ENCODE measurements around the gene GPT2.
"Not testable (repeated sequence)": the region's sequence is repeated elsewhere in the genome, so short reads cannot be mapped to it uniquely, and the experiment has no call there.

Gene GPT2

DNA sequence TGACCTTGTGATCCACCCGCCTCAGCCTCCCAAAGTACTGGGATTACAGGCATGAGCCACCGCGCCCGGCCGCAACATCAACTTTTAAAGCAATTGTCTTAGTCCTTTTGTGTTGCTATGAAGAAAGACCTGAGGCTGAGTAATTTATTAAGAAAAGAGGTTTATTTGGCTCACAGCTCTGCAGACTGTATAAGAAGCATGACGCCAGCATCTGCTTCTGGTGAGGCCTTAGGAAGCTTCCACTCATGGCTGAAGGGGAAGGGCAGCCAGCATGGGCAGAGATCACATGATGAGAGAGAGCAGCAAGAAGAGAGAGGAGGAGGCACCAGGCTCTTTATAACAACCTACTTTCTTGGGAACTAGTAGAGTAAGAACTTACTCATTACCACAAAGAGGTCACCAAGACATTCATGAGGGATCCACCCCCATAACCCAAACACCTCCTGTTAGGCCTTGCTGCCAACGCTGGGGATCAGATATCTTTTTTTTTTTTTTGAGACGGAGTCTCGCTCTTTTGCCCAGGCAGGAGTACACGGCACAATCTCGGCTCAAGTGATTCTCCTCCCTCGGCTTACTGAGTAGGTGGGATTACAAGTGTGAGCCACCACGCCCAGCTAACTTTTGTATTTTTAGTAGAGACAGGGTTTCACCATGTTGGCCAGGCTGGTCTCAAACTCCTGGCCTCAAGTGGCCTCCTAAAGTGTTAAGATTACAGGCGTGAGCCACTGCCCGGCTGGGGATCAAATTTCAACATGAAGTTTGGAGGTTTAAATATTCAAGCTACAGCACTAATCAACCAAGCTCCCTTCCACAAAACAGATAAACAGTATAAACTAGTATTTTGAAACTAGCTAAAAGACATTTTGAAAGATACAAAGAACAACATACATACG lies 21.4 kb upstream of the GPT2 start:
- no peak for DNase-seq

DNA sequence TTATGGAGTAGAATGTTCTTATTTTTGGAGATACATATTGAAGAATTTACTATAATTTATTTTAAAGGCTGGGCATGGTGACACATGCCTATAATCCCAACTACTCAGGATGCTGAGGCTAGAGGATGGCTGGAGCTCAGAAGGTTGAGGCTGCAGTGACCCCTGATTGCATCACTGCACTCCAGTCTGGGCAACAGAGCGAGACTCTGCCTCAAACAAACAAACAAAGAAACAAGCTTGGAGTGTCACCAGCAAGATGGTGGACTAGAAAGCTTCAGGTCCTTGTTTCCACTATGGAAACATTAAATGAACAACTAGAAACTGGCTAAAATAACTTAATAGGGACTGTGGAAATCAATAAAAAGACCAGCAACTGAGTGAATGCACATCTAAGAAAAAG lies 17.9 kb upstream of the GPT2 start:
- no peak for DNase-seq

DNA sequence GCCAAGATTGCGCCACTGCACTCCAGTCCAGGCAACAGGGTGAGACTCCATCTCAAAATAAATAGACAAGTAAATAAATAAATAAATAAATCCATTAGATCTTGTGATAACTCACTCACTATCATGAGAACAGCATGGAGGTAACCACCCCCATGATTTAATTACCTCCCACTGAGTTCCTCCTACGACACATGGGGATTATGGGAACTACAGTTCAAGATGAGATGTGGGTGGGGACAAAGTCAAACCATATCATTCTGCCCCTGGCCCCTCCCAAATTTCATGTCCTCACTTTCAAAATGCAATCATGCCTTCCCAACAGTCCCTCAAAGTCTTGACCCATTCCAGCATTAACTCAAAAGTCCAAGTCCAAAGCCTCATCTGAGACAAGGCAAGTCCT lies 16.7 kb upstream of the GPT2 start:
- not testable (repeated sequence) for DNase-seq

DNA sequence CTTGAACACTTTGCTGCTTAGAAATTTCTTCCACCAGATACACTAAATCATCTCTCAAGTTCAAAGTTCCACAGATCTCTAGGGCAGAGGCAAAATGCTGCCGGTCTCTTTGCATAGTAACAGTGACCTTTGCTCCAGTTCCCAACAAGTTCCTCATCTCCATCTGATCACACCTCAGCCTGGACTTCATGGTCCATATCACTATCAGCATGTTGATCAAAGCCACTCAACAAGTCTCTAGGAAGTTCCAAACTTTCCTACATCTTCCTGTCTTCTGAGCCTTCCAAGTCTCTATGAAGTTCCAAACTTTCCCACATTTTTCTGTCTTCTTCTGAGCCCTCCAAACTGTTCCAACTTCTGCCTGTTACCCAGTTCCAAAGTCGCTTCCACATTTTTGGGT lies 15.3 kb upstream of the GPT2 start:
- not testable (repeated sequence) for DNase-seq

DNA sequence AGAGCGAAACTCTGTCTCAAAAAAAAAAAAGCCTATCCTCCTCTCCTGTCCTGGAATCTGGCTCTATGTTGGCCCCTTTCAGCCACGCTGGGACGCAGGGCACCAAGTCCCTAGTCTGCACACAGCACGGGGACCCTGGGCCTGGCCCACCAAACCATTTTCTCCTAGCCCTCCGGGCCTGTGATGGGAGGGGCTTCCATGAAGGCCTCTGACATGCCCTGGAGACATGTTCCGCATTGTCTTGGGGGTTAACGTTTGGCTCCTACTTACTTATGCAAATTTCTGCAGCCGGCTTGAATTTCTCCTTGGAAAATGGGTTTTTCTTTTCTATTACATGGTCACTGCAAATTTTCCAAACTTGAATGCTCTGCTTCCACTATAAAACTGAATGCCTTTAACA lies 12.6 kb upstream of the GPT2 start:
- no peak for DNase-seq

DNA sequence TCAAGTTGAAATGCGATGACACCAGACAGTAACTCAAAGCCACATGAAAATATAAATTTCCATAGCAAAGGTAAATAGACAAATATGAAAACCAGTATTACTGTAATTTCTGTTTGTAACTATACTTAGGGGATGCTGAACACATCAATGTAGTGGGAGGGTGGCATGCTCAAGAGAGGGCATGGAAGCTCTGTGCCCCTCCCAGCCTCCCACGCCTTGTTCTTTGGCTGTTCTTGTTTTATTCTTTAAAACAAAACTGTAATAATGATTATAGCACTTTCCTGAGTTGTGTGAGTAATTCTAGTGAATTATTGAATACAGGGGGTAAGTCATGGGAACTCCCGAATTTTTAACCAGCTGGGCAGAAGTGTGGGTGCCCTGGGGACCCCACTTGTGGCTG lies 11.0 kb upstream of the GPT2 start:
- DNase-seq: no peak

DNA sequence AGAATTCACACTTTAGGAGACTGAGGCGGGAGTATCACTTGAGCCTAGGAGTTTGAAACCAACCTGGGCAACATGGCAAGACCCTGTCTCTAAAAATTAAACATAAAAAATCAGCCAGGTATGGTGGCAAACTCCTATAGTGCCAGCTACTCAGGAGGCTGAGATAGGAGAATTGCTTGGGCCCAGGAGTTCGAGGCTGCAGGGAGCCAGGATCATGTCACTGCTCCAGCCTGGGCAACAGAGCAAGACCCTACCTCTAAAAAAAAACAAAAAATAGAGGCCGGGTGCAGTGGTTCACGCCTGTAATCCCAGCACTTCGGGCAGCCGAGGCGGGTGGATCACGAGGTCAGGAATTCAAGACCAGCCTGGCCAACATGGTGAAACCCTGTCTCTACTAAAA lies 8.9 kb upstream of the GPT2 start:
- no peak for DNase-seq

DNA sequence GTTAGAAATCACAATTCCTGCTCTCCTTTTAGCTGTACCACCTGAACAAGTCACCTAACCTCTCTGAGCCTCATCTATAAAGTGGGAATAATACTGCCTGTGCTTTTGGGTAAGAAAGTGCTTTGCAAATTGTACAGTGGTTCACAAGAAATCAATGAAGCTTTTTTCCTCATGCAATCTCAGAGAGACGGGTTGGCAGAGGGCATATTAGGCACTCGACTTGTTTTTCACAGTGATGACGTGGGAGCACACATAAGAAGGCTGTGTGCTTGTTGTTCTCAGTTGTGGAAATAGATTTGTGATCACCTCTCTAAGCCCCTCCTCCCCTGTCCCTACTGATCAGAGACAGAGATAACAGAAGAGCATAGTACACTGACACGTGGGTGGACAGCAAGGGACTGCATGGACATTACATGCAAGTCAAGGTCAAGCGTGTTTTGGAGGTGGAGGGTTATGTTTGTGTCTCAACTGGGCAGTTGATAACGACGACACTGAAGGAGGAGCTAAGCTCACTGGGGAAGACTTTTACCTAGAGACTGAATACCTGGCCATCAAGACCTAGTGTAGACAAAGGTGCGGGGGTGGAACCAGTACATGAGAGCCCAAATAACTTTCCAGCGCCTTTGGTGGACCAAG lies 1.7 kb upstream of the GPT2 start:
- no peak for DNase-seq

DNA sequence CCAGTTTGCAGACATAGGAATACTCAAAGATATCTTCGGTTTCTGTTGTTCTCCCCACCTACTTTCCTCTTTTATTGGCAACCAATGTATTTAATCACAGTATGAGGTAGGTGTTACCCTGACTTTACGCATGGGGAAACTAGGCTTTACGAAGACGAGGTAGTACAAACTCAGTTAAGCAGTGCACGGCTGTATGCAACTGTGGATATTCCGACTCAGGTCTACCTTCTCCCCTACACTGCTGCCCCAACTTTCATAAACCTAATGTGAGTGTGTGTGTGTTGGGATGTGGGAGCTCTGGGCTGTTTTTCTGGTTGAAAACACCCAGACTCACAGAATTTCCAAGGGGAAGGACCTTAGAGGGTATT lies 1.2 kb upstream of the GPT2 start:
- no peak for DNase-seq

DNA sequence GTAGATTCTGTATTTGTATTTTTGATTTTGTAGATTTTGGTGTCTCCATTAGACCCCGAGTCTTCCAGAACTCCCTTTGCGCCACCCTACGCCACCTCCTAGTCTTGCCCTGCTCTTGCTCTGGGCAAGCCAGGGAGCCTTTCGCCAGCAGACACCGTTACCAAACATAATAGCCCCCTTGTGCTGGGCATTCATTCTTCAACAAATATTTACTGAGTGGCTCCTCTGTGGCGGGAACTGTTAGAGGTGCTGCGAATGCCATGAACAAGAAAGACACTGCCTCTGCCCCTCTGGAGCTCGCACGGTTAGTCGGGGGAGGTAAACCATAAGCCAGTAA lies 841 bp upstream of the GPT2 start:
- DNase-seq: peak in 1 of 2 donors; percentile 27

DNA sequence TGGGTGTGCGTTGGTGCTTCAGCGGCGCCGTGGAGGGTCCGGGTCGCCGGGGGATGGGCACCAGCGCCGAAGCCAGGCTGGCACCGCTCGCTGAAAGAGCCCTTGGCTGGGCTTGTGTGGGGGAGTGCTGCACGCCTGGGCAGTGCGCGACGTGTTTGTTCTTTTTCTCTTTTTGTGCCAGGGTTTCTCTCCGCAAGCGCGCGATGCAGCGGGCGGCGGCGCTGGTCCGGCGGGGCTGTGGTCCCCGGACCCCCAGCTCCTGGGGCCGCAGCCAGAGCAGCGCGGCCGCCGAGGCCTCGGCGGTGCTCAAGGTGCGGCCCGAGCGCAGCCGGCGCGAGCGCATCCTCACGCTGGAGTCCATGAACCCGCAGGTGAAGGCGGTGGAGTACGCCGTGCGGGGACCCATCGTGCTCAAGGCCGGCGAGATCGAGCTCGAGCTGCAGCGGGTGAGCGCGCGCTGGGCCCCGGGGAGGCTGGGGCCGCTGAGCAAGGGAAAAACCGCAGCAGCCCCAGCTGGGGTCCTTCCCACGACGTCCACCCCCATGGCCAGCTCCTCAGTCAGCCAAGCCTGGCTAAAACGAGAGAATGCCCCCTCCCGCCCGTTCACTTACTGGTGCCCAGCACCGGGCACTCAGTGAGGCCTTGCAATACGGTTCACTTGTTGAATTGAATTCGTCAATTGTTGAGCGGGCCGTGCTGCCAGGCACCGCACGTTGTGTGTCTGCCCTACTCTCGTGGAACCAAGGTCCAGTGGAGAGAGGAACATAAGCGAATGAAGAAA lies 541 bp downstream of the GPT2 start:
- DNase-seq: peak in 1 of 2 donors; percentile 13

DNA sequence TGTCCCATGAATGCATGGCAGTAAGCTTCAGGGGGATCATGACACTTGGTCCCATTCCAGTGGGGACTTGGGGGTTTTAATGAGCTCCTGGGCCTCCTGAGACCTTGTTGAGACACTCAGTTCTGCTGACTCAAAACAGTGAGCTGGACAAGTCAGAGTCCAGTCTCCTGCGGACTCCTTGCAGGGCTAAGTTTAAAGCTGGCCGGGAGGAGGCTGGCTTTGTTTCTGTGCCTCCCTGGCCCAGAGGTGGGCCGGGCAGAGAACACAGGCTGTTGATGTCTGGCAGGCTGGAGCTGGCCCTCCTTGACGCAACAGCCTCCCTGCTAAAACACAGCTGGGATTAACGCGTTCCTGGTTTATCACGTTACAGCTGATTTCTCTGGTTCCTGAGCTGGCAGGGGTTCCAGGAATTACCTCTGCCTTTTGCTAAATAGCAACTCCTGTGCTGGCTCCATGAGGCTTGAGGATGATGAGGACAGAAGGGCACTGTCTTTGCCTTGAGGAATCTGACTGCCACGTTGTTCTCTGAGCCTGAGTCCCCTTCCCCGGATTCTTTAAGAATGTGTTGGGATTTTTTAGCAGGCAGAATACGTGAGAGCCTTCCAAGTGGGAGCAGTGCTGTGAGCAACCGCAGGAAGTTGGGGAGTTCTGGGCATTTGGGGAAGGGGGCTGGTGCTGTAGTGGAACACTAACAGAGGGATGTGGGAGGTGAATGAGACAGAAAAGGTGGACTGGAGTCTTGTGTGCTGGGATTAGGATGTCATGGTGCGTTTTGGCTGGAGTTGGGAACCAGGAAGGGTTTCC lies 2.0 kb downstream of the GPT2 start:
- DNase-seq: no peak

DNA sequence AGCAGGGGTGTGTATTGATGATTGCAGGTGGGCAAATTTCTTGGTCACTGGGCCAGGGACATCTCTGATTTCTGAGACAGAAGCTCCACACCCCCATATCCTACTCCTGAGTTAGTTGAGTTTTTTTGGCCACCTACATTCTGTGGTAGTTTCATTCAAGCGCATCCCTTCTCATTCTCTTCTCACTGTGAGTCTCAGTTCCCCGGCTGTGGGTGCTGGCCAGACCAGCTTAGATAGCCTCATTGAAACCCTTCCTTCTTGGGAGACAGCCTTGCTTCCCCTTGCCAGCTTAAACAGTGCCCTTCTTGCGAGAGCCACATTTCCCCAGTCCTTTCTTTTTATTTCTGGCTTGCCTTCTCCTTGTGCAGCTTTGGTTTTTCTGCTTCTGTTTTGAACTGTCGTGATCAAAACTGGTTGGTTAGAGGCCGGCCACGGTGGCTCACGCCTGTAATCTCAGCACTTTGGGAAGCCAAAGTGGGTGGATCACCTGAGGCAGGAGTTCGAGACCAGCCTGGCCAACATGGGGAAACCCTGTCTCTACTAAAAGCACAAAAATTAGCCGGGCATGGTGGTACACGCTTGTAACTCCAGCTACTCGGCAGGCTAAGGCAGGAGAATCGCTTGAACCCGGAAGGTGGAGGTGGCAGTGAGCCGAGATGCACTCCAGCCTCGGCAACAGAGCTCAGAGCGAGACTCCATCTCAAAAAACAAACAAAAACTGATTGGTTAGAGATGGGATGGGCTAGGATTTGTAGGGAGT lies 2.8 kb downstream of the GPT2 start:
- no peak for DNase-seq

DNA sequence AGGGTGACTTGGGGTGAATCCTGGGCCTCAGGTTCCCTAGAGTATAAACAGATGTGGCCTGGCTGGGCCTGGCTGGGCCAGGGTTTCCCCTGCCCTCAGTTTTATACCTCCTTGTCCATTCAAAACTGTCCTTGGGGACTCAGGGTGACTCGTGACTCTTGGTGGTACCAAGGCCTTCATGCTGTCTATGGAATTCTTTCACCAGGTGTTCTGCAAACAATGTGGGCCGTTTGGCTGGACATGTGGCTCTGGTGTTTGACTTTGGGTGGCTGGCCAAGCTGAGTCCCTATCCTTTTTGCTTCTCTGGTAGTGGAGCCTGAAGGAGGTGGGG lies 3.3 kb downstream of the GPT2 start:
- no peak for DNase-seq

DNA sequence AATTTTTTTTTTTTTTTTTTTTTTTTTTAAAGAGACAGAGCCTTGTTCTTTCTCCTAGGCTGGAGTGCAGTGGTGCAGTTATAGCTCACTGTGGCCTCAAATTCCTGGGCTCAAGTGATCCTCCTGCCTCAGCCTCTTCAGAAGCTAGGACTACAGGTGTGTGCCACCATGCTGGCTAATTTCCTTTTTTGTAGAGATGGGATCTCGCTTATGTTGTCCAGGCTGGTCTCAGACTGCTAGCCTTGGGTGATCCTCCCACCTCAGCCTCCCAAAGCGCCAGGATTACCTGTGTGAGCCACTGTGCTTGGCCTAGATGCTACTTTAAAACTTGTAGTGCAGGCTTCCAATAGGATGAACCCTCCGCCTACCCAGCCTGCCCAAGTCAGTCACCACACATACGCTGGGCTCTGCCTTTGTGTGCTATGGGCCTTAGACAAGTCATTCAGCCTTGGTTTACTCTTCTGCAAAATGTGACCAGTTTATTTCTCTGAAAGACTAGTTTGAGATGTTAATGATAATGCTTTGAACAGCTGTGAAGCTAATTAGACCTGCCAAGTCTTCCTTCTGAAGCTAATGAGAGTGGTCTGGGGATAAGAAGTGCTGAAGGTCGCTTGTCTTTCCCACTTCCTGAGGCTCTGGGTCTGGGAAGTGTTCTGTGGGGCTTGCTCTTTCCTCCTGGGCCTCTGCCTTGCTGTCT lies 5.2 kb downstream of the GPT2 start:
- no peak for DNase-seq

DNA sequence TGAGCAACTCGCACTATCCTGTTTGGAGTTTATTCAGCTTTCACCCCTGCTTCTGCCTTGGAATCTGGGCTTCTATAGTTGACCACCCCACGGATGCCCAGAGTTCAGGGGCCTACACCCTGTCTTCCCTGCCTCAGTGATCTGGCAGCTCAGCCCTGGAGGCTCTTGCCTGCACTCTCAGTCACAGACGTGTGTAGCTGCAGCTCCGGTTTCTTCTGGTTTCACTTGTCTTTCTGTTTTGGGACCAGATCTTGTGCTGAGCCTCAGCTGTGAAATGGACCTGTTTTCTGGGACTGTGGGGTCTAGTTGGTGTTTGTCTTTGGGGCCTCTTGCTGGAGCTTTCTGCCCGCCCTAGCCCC lies 5.8 kb downstream of the GPT2 start:
- DNase-seq: no peak

DNA sequence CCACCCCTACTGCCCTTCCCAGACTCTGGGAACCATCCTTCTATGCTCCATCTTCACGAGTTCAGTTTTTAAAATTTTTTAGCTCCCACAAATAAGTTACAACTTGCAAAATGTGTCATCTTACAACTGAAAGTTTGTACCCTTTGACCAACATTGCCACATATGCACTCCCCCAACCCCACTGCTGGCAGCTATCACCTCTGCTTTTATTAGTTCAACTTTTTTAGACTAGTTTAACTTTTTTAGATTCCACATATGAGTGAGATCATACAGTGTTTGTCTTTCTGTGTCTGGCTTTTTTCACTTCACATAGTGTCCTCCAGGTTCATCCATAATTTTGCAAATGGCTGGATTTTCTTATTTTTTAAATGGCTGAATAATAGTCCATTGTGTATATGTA lies 7.7 kb downstream of the GPT2 start:
- DNase-seq: no peak

DNA sequence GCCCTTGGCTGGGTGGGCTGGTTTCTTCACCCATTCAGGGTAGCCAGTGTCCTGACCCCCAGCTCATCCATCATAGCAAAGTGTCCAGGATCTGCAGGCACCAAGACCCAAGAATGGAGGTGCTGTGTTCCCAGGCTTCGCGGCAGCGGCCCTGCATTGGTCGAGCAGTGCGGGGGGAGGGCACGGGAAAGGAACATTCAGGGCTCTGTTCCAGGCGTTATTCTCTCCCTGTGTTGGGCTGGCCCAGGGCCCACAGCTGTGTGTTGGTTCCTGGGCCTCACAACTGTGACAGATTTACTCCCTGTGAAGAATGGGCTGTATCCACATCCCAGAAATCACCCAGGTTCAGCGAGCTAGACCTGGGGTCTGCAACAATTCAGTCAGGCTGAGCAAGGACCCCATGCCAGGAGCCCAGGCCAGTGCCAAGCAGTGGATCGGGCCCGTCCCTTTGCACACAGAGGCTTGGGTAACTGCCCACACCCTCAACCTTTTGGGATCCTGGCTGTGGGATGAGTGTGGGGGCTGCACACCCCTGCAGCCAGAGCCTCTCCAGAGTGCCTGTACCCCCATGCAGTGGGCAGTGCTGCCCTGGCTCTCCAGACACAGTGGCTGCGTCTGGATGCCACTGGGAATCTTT lies 10.0 kb downstream of the GPT2 start:
- no peak for DNase-seq

DNA sequence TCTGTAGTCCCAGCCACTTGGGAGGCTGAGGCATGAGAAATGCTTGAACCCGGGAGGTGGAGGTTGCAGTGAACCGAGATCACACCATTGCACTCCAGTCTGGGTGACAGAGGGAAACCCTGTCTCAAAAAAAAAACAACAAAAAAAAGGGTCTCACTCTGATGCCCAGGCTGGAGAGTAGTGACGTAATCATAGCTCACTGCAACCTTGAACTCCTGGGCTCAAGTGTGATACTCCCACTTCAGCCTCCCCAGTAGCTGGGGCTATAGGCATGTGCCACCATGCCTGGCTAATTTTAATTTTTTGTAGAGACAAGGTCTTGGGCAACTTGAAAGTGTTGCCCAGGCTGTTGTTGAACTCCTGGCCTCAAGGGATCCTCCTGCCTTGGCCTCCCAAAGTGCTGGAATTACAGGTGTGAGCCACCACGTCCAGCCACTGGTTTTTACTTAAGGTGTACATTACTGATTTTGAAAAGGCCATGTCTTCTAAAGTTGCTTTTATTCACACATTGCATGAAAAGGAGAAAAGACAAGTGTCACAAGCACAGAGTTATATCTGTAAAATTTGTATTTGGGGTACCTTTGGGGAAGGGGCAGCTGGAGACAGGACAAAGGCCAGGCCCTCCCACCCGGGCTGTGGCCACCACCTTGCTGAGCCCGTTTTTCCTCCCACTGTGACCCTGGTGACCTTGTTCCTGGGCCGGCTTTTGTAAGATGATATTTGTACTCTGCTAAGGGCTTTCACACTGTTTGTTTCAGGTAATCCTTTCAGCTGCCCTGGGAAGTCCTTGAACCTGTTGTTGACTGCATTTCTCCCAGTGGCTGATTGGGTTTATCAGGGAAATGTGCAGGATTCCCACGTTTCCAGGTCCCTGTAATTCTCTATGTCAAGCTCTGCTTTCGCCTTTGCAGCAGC lies 11.5 kb downstream of the GPT2 start:
- DNase-seq: no peak

DNA sequence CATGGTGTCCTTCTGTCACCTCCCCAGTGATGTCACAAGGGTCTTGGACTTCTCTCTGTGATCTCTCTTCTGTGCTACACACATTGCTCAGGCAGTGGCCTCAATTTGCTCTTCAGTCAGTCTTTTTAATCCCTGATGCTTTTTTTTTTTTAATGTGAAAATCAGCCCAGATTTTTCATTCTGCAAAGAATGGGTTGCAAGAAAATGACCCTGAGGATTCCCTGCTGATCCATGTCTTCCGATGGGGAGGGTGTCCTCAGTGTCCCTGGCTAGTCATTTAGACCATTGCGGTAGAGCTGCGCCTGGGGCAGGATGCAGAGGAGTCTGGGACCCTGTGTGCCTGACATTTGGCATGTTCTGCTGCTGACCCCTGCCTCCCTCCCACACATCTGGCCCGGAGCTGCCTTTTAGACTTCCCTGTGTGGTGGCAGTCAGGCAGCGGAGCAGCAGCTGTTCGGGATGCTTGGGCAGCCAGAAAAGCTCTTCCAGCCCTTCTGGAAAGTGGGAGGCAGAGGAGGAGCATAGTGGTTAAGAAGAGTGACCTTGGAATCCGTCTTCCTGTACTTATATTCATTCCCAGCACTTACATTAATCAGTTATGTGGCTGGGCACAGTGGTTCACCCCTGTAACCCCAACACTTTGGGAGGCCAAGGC lies 12.3 kb downstream of the GPT2 start:
- no peak for DNase-seq
